DMS 273 (cell line): ENCODE data around the gene RBMX.

ENCODE experiments used
- DNase-seq: peaks from one replicate; lab custom pipeline; 2025; ENCODE audit not compliant: unreplicated experiment; lab: John Stamatoyannopoulos, UW

The RBMX gene

DNA sequence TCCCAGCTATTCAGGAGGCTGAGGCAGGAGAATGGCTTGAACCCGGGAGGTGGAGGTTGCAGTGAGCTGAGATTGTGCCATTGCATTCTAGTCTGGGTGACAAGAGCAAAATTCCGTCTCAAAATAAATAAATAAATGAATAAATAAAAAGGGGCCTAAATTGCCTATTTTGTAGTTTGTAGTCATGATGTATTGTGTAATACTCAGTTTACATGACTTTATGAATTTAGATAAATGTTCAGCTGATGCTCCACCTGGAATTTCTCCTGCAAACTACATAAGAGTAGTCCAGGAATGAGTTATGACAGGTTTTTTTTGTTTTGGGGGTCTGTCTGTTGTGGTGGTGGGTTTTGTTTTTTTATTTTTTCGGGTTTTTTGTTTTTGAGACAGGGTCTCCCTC is 31.1 kb downstream of the RBMX start:
- no peak for DNase-seq

GRCh38 chrX:136847874-136848273 is 32.7 kb downstream of the RBMX start:
- no peak for DNase-seq

DNA sequence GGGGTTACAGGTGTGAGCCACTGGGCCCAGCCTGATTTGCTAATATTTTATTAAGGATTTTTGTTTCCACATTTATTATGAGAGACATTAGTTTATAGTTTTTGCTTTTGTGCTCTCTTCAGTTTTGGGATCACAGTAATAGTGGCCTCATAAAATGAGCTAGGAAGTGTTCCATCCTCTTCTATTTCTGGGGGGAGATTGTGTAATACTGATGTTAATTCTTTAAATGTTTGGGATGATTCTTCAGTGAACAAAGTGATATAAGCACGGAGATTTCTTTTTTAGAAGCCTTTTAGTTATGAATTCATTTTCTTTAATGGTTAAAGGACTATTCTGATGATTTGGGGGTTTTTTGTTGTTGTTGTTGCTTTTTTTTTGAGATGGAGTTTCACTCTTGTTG is 41.3 kb downstream of the RBMX start:
- no peak for DNase-seq

DNA sequence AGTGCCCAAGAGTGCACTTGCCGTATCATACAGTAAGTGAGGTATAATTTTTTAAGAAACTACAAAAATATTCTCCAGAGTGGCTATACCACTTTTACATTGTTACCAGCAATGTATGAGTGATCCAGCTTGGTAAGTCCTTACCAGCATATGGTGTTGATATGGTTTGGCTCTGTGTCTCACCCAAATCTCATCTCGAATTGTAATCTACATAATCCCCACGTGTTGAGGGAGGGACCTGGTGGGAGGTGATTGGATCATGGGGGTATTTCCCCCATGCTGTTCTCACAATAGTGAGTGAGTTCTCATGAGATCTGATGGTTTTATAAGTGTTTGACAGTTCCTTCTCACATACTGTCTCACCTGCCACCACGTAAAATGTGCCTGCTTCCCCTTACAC is 44.8 kb downstream of the RBMX start:
- peak; percentile 13 for DNase-seq

GRCh38 chrX:136829413-136829812 is 51.1 kb downstream of the RBMX start:
- DNase-seq: no peak

- no peak for DNase-seq
These were observed 51.7 kb downstream of the RBMX start for GRCh38 chrX:136828830-136829229.

DNA sequence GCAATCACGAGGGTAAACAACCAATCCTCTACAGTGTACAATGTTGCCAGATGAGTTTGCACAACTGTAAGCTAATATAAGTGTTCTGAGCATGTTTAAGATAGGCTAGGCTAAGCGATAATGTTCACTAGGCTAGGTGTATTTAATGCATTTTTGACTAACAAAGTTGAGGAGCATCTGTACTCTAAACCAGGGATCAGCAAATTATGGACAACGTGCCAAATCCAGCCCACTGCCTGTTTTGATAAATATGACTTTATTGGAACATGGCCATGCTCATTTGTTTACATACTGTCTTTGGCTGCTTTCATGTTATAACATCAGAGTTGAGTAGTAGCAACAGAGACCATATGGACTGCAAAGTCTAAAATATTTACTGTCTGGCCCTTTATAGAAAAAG is 53.5 kb downstream of the RBMX start:
- peak; percentile 52 for DNase-seq

DNA sequence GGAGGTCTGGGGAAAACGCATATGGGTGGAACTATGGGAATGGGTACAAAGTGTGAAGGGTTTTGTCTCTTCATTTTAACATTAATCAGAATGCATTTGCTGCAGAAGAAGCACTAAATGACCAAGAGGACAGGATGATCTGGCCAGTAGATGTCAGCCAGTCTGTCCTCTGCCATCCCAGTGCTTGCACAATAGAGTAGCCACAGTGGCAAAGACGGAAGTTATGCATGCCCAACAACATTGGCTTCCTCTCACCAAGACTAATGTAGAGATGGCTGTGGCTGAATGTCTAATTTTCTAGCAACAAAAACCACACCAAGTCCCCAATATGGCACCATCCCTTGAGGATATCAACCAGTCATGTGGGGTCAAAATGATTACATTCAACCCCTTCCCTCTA is 54.8 kb downstream of the RBMX start:
- DNase-seq: no peak
